Adipose tissue (tissue), 3 donors: Measurements from ENCODE around the gene RPL31. TPM values are rescaled to one million over a fixed set of nuclear protein-coding genes. Genes with fewer than 3 reads are reported as not detected.

Experiments used
- H3K27ac ChIP-seq: one replicate; pipeline ENCODE4 v1.5.1; 2013; ENCODE audit warnings: low read depth, low read length
- WGBS, 3 donors: extraction: QIAGEN DNeasy Blood & Tissue Kit; methylation state at CpG; one replicate each; pipeline ENCODE4 v1.1.7; 2013; 5-methylcytosine and 5-hydroxymethylcytosine counted together
- polyA plus RNA-seq, 3 donors: library from polyadenylated mRNA; stranded (reverse); fragments of 200-250 nt; gene quantifications; one replicate each; pipeline ENCODE4 v1.2.3, GENCODE V29; 2013
- donor health status: healthy with polysubstance abuse.
- donor health status: Bipolar disorder and iron deficiency.
- donor health status: healthy.

RPL31 gene
- polyA plus RNA-seq, 3 donors: 3,599 to 7,151 (median 5,339) TPM

DNA sequence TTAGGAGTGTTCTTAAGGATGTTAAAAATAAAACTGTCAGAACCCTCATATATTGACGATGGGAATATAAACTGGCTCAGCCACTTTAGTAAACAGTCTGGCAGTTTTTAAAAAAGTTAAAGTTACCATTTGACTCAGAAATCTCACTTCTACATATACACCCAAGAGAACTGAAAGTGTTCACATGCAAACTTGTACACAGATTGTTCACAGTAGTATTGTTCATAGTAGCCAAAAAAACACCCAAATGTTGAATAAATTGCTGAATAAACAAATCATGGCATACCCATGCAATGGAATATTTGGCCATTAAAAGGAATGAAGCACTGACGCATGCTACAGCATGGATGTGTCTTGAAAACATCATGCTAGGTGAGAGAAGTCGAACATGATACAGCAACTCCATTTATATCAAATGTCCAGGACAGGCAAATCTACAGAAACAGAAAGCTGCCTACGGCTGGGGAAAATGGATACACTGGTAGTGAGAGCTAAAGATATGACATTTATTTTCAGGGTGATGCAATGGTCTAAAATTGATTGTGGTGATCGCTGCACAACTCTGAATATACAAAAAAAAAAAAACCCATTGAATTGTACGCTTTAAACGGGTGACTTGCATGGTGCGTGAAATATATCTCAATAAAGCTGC lies 10.1 kb downstream of the RPL31 start:
- WGBS, 3 donors: 57 to 66% (median 64%) methylated on average over 8 of the region's 8 CpGs

DNA sequence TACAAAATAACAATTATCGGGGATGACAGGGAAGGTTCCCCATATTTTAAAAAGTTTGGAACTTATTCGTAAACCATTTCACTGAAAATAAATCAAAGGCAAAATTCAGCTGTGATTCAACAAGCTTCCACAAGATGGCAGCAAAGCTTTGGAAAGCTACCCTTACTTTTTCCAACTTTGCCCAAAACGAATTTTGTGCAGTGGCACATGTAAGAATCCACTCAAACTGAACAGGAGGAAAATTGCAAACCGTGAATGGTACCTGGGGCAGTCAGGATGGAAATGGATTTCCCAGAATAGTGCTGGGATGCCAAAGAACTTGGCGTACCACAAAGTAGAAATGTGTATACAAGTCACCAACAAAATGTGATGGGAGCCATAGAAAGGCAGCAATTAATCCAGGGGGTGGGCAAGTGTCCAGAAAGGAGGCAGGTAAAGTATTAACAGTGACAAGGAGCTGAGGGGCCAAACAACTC lies 10.7 kb downstream of the RPL31 start:
- no peak overlapping the region for H3K27ac ChIP-seq
- 34 to 39% (median 36%) methylated on average over 5 of the region's 5 CpGs for WGBS, 3 donors

More for the DNA sequence above, 10.1 kb downstream of the RPL31 start:
- H3K27ac ChIP-seq: no peak overlapping the region

DNA sequence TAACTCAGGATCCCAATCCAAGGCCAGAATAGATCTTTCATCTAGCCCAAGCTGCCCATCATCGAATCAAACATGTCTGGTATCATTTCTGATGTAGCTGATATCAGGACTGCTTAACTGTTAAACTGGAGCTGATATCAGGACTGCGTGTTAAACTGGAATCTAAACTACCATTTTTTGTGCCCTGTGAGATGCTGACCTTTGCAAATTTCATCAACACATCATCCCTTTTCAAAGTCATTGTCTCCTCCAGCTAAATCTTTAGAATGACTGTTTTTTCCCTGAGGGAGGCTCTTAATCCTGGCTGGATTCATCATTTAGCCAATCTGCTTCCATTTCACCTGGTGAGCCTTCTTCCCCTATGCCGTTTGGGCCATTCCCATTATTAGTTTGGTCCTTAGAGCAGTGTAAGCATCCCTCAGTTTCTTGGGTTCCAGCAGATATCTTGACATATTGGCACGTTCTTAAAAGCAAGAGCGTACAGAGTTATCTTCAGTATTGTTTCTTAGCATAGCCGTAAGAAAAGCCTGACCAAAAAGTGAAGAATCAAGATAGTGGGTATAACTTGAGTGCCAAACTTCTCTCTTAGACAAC lies 12.3 kb downstream of the RPL31 start:
- H3K27ac ChIP-seq: no peak overlapping the region
- 77 to 95% (median 90%) methylated on average over 6 of the region's 6 CpGs for WGBS, 3 donors

DNA sequence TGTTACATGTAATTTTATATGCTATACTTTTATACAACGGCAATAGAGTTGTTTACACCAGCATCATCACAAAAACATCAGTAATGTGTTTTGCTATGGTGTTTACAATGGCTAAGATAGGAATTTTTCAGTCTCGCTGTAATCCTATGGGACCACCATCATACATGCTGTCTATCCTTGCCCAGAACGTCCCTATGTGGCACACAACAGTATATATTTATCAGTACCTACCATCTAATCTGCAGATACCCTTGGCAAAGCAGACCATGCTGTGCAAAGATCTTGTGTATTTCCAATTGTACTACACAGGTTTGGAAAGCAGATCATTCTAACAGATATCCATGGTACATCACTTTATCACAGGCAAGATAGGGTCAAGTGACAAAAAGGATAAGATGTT lies 15.3 kb downstream of the RPL31 start:
- 83 to 88% (median 88%) methylated on average over 3 of the region's 3 CpGs for WGBS, 3 donors
- H3K27ac ChIP-seq: no peak overlapping the region

DNA sequence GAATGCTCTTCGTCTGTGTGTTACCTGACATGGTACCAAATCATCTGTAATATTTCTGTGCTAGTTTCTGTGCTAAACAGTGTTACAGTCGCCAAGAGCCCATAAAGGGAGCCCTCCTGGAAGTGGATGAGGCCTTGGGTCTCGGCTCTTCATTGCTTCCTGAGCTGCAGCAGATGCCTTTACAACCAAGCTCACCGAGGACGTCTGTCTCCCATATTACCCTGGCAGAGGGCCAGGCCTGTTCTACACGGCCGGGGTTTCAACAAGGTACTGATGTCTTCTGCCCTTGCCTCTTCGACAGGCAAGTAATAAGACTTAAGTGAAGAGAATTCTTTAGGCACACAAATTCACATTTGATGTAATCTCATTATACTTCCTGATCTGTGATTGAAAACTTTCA lies 16.8 kb downstream of the RPL31 start:
- whole genome bisulfite sequencing, 3 donors: 58 to 74% (median 61%) methylated on average over 8 of the region's 8 CpGs
- no peak overlapping the region for H3K27ac ChIP-seq

DNA sequence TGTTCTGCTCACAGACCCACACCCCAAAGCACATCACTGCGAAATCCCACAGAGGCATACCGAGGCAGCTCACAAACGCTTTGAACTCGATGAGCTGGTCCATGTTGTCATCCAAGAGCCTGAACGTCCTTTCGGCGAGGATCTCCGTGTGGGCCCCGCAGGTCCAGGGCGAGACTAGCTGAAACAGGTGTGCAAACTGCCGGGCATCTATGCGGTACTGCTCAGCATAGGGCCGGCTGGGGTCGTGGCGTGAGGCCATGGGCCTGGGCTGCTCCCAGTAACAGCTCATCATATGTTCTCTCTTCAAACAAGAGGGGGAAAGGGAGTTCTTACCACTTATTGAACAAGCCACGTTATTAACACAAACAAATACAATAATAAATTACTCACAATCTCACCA lies 20.1 kb downstream of the RPL31 start:
- 84 to 90% (median 84%) methylated on average over 16 of the region's 16 CpGs for WGBS, 3 donors

DNA sequence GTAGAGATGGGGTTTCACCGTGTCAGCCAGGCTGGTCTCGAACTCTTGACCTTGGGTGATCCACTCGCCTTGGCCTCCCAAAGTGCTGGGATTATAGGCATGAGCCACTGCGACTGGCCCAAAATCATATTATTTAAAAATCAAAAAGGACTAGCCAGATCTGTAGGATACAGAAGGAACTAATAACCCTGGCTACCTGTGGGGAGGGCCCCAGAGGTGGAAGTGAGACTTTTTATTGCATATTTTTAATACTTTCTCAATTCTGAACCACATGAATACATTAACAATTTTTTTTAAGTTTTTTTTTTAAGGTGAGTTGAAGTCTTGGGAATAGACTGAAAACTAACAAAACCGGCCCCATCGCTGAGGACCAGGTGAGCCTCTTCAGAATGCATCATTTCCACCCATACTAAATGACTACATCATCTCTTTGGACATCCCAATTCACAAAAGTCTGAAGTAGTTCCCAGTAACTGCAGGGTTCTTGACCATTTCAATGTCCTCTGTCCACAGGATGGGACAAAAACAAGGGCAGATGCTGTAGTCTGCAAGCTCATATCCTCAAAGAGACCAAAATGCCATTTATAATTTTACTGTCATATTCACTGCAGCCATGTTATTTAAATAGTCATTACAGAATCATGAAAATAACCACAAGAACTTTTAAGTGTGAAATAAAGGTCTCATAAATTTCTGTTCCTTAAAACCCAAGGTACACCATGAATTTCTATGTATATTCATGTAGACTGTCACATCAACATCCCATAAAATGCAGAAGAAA lies 21.4 kb downstream of the RPL31 start:
- H3K27ac ChIP-seq: no peak overlapping the region
- WGBS, 3 donors: 95 to 97% (median 96%) methylated on average over 6 of the region's 6 CpGs

More for the DNA sequence above, 20.1 kb downstream of the RPL31 start:
- no peak overlapping the region for H3K27ac ChIP-seq

DNA sequence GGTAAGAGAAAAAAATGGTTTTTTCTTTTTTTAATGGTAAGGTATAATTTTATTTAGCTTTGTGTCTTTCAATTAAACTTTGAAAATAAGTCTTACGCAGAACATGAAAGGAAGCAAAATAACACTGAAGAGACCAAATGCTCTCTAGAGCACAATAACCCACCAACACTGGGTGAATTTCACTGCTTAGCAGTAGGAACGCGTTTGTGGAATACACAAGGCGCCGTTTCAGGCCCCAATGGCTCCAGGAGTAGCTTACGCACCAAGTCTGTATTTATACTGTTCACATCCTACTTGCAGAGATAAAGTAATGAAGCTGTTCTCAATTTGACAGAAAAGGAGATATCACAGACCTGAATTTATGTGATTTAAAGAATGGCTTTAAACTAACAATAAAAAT lies 23.5 kb downstream of the RPL31 start:
- 88 to 92% (median 90%) methylated on average over 6 of the region's 6 CpGs for WGBS, 3 donors
- no peak overlapping the region for H3K27ac ChIP-seq

DNA sequence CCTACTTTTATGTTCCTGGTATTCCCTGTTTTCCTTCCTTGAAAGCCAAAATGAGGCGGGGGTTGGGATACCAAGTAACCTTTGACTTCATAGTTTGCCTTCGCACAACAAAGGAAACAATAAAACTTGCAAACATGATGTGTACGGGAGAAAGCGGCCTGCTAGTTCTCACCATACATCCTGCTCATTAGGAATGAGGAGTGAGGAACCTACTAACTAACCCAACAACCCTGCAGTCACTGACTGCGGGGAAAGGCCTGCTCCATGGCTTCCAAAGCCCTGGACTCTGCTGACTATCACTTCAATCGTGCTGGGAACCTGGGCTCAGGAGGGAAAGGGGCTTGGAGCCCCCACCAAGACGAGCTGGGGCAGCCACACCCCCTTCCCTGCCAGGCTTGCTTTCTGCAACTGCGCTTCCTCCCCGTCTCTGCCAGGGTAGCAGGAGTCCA lies 24.2 kb downstream of the RPL31 start:
- 54 to 68% (median 54%) methylated on average over 9 of the region's 9 CpGs for WGBS, 3 donors
- H3K27ac ChIP-seq: no peak overlapping the region

DNA sequence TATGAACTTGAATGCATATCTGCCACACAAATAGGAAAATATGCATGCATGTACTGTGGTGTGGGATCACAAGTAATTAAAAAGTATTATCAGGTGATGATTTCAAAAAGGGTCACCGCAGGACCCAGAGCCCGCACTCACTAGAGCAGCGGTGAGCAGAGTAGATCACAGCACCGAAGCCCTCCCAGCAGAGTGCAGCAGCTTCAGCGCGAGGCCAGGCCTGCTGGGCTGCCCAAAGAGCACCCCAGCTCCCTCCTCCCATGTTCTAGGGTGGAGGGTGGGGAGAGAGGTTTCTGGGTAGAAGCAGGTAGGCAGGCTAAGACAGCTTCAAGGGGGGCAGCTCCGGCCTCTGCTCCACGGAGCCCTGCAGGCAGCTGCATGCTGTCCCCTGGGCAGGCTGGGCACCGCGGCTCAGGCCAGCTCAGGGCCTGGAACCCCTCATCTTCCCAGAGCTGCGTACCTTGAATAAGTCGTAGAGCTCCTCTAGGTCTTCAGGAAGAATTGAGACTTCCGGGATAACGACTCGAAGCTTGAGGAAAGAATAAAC lies 24.9 kb downstream of the RPL31 start:
- WGBS, 3 donors: 88 to 91% (median 89%) methylated on average over 15 of the region's 15 CpGs
- no peak overlapping the region for H3K27ac ChIP-seq

DNA sequence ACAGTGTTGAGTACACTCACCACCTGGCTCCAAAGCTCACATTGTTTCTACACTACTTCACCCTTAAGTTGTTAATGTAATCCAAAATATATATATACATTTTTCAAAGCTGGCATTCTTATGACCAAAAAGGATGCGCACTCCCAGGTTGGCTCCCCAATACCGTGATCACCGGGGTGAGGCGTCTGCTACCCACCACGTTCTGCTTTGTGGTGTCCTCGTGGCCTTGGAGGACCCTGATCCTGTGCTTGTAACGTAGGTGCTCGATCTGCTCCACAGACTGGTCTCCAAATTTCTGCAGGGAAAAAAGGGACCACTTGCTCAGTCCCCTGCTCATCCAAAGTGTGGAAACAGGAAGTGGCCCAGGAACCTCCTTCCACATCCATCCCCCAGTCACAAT lies 25.8 kb downstream of the RPL31 start:
- H3K27ac ChIP-seq: no peak overlapping the region
- 92 to 95% (median 94%) methylated on average over 8 of the region's 8 CpGs for WGBS, 3 donors

DNA sequence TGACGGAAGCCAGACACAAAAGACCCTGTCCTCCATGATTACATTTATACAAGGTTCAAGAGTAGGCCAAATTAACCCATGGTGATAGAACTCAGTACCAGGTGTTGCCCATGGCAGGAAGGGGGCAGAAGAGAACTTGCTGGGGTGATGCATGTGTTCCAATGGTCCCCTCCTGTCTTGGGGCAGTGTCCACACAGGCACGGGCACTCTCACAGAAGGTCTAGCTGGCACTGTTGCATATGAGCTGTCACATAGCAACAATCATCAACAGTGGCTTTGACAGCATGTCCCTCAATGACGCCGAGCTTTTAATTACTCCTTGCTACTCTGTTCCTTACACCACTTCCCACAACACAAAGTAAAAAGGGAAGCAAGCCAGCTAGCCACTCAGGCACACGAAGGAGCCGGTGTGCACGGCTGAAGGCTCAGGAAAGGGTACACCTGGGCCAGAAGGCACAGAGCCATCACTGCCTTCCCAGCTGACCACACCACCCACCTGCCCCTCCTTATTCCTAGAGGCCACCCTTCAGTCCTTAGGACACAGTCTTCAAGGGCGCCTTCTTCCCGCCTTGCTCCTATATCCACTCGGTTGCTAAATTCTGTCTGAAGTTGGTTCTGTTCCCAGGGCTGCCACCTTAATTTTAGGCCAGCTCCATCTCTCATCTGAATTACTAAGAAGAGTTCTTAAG lies 28.9 kb downstream of the RPL31 start:
- H3K27ac ChIP-seq: no peak overlapping the region
- WGBS, 3 donors: 56 to 78% (median 74%) methylated on average over 10 of the region's 10 CpGs

DNA sequence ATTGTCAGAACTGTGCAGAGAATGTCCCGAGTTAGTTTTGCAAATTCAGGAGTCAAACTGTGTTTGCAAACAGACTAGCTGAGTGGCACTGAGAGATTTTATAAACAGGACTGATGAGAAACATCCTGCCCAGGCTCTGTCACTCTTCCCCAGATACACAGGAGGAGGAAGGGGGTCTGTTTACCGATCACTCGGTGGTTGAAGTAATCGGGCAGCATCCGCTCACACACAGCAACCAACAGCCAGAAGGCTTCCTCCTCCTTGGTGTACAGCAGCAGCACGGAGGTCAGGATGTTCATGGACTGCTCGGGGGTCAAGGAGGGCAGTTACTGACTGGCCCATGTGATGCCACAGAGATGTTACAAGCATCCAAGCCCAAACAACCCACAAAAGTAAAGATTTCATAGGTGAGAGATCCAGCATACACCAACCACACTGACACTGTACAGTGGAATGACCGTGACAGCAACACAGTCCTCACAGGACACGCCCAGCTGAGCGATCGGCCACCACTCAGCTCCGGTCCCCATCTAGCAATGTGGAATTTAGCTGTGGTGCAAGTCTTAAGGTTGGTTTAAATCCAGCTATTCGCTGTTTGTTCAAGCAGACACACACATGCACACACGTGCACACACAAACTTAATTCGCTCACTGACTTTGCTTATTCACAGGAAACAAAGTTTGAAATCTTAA lies 30.1 kb downstream of the RPL31 start:
- WGBS, 3 donors: 85 to 88% (median 88%) methylated on average over 15 of the region's 15 CpGs
- no peak overlapping the region for H3K27ac ChIP-seq

DNA sequence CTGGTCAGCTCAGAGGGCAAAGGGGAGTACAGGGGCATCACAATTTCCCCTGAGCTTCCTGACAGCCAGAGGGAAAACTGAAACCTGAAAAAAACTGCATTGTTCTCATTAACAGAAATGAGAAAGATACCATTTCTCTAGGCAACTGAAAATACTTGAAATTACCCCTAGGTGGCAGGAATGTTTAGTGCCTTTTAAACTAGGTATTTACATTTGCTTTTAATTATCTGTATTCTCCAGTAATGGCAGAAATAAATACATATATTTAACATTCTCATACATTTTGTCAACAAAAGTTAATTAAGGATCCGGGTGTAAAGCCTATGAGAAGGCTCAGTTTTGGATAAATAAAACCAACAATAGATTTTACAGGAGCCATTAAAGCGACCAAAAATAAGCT lies 34.5 kb downstream of the RPL31 start:
- no peak overlapping the region for H3K27ac ChIP-seq
- WGBS, 3 donors: 64 to 89% (median 88%) methylated on average over 2 of the region's 2 CpGs

DNA sequence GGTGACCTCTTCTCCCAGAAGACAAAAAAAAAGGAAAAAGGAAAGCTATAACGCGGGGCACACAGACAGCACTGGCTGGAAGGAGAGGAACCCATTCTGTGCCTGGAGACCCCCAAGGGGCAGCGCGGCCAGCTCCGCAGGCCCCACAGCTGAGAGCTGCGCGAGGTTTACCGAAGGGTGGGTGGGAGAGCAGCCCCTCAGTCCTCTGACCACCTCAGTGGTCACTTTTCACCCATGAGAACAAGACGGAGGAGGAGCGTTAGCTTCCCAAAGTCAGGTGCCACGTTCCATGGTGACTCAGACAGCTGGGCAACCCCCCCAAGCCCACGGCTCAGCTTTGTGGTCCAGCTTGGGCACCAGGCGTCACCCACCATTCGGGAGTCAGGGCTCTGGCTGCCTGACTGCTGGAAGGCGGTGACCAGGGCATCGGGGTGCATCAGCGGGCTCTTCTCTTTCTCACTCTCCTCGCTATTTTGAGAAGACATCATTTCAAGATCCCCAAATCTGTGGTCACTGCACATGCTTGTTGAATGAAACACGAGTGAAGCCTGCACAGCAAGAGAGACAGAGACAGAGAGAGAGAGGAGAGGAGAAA lies 35.2 kb downstream of the RPL31 start:
- 93 to 97% (median 96%) methylated on average over 19 of the region's 19 CpGs for WGBS, 3 donors
- no peak overlapping the region for H3K27ac ChIP-seq

DNA sequence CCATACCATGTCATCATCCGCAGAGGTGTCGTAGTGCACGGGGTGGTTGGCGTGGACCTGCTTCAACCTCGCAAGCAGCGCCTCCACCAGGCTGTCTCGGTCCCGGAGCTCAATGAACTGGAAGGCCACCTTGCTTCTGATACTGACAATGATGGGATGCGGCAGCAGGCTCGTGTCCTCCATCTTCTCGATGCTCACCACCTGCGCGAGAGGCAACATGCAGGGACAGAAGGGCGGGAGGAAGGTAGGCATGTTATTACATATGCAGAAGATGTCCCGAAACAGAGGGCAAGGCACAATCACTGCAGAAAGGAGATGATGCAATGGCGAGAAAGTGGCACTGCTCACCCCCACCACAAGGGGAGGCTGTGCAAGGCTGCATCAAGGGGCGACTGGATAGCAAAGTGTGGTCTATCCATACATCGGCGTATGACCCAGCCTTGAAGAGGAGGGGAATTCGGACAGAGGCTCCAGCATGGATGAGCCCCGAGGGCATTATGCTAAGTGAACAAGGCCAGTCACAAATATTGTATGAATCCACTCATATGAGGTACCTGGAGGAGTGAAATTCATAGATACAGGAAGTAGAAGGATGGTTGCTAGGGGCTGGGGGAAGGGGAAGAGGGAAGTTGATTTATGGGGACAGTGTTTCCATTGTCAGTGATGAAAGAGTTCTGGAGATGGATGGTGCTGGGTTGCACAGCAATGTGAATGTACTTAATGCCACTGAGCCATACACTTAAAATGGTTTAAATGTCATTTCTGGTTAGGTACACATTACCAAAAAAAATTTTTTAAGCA lies 36.6 kb downstream of the RPL31 start:
- 89 to 91% (median 90%) methylated on average over 21 of the region's 21 CpGs for WGBS, 3 donors
- H3K27ac ChIP-seq: no peak overlapping the region

DNA sequence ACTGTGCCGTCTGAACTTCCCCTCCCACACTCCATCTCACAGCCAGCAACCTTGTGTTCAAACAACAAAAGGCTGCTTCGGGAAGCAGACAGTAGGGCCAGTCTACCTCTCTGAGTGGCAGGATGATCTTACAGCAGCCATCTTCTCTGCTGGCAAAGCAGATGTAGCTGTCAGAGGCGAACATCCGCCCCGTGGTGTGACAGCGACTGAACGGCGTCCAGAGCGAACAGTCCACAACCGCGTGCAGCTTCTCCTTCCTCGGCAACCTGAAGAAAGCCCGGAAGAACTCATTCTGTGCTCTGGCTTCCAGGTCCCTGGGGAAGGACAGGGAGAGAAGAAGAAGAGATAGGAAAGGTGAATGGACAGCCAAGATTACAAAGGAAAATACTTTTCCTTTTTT lies 38.0 kb downstream of the RPL31 start:
- 88 to 93% (median 88%) methylated on average over 13 of the region's 13 CpGs for WGBS, 3 donors
- no peak overlapping the region for H3K27ac ChIP-seq
